GM19099 (cell line): ENCODE results near the gene AHCTF1.

ENCODE experiments used
- POLR2A ChIP-seq: IDR thresholded peaks from 3 replicates; pipeline ENCODE4 v1.6.1; 2011; ENCODE audit warnings: low read depth; ENCODE audit not compliant: insufficient read length; ENCODE audit errors: extremely low read depth

AHCTF1 gene

DNA sequence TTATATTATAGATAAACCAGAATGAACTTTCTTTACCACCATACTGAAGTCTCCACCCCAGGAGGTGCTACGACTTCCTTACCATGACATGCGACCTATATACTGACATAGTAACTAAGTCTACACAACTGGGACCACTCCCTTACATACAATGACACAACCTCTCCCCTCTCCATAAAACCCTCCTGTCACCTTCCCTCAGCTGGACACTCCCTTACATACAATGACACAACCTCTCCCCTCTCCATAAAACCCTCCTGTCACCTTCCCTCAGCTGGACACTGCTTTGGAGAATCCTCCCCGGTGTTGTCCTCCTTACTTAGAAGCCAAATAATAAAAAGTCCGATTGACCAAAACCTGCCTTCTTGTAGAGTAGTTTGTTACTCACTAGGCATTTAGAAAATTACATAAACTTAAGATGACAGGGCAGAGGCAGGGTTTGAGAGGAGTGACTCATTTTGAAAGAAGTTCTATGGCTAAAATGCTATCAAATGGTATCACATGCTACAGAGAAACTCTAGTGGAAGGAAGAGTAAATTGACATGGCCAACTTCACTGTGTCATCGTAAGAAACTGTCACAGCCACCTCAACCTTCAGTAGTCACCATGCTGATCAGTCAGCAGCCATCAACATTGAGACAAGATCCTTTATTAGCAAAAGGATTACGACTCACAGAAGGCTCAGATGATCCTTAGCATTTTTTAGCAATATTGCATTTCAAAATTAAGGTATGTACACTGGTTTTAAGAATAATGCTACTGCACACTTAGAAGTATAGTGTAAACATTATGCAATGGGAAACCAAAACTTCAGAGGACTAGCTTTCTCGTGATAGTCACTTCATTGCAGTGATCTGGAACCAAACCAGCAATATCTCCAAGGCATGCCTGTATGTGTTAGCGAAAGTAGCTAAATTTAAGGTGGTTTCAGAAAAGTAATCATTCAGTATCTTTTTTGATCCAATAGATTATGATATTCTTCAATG is 56.4 kb downstream of the AHCTF1 start:
- TF ChIP-seq POLR2A, result no peak

DNA sequence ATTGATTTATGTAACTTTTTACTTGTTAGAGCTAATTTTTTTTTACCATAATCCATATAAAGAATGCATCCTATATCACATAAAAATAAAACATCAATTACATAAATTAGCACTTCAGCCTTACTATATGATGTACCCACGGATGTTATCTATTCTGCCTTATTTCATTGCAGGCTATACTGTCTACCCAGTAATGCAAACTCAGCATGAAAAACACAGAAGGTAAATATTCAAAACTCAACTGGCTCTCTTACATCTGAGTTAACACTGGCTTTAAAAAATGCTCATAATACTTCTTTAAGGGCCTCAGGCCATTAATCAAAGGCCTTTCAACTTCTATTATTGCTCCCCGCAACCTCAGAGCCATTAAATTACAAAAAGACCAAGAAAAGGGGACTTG is 65.8 kb downstream of the AHCTF1 start:
- TF ChIP-seq POLR2A, result no peak

DNA sequence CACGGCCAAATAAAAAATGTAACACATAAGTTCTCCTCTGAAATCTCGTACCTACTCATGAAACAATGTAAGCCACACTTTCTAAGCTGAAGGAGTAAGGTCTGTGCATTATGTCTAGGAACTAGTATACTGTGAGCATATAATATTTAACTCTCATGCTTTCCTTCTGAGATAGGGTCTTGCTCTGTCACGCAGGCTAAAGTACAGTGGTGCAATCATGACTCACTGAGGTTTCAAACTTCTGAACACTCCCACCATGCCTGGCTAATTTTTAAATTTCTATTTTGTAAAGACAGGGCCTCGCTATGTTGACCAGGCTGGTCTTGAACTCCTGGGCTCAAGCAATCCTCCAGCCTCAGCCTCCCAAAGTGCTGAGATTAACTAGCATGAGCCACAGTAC is 71.3 kb downstream of the AHCTF1 start:
- TF ChIP-seq POLR2A, result no peak

DNA sequence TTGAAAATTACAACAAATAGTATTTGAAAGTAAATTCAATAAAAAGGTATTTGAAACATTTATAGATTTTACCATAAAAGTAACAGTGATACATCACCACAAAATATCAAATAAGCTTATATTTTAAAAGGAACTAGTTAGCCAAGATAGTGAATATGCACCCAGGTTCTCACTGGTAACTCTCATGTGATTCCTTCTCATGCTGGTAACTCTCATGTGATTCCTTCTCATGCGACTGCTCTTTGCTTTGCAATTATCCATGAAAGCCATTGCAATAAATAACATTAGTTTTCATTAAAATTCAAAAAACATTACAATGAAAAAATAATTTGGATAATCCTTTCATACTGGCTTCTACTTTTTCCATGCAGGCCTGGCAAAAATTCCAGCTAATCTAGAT is 75.4 kb downstream of the AHCTF1 start:
- no peak for TF ChIP-seq POLR2A

DNA sequence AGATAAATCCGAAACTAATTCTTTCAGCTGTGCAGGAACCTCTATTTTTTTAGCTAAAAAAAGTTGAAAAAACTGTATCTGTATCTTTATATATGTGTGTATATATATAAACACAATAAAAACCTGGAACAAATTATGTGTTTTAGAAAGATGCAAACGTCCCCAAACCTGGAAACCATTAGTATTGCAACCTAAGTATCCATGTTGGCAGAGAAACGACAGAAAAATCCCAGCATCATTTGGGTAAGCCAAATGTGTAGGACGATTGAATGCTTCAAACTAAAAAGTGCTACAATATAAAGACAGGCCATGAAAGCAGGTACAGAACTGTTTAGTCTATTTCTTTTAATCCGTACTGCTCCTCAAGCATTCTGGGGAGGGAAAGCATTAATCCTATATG is 87.9 kb downstream of the AHCTF1 start:
- TF ChIP-seq POLR2A, result no peak

DNA sequence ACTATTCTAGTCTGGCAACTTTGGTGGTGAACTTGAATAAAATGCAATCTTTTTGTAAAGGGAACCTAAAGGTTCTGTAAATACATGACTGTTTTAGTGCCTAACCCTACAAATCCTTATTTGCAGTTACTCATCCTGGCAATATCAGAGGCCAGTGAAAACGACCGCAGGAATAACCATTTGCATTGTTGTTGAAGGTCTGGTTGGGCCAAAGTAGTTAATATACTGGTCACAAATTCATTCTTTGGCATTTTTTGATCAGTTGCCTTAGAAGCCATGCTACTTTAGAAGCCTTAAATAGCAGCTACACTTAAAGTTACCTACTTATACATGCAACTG is 93.7 kb downstream of the AHCTF1 start:
- no peak for TF ChIP-seq POLR2A

DNA sequence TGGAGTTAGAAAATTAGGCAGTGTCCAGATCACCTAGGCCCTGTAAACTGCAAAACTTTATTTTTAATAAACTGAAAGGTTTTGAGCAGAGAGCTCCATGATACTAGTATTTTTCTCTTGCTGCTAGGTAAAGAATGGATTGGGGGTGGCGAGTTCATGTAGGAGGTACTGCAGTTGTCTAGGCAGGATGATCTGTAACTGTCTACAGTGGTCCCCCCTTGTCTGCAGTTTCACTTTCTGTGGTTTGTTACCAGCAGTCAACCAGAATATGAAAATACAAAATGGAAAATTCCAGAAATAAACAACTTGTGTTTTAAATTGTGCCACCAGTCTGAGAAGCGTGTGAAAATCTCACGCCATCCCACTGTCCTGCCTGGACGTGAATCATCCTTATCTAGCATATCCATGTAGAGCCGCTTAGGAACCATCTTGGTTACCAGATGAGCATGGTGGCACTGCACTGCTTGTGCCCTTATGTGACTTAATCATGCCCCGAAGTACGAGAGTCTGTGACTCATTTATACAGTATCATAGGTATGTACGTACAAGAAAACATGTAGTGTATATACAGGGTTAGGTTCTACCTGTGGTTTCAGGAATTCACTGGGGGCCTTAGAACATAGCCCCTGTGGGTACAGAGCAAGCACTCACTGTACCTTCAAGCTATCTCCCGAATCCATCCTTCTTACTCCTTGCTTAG is 94.2 kb downstream of the AHCTF1 start:
- TF ChIP-seq POLR2A, result no peak

DNA sequence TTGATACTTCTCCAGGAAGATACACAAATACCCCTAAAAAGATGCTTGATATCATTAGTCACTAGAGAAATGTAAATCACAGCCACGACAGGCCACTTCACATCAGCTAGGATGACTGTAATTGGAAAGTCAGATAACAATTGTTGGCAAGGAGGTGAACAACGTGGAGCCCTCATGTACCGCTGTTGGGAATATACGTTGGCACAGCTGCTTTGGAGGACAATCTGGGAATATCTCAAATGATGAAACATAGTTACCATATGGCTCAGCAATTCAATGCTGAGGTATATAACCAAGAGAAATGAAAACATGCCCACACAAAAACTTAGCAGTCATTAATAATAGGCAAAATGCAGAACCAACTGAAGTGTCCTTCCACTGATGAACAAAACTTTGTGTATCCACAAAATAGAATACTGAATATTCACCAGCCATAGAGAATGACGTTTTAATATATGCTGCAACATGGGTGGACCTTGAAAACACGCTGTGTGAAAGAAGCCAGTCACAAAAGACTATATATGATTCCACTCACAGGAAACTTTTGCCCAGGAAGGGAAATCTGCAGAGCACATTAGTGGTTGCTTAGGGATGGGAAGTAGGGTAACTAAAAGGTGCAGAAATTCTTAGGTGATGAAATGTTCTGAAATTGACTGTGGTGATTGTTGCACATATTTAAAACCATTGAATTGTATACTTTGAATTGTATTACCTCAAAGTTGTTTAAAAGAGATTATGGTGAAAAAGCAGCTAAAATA is 95.4 kb downstream of the AHCTF1 start:
- no peak for TF ChIP-seq POLR2A

DNA sequence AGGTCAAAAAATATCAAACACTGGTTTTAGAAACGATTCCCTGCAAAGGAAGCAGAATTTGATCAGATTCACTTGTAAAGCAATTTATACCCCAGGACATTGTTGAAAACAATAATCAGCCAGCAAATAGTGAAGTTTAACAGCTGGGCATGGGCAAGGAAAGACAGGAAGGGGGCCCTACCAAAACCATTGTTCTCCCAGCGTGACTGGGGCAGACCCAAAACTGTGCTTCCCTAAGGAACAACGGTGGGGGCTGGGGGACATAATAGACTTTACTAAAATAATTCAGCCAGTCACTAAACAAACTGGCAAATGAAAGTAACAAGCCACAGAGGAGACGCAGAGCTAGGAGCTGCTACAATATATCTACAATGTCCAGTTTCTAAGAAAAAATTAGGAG is 100.2 kb downstream of the AHCTF1 start:
- no peak for TF ChIP-seq POLR2A

DNA sequence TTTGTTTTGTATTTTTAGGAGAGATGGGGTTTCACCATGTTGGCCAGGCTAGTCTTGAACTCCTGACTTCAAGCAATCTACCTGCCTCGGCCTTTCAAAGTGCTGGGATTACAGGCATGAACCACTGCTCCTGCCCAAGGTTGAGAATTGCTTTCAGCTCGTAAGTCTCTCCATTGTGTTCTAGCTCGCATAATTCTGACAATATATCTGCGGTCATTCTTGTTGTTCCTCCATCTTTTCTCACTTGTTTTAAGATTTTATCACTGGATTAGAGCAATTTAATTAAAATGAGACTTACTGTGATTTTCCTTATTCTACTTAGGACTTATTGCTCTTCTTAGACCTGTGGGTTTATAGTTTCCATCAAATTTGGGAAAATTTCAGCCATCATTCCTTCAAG is 102.9 kb downstream of the AHCTF1 start:
- TF ChIP-seq POLR2A, result no peak

DNA sequence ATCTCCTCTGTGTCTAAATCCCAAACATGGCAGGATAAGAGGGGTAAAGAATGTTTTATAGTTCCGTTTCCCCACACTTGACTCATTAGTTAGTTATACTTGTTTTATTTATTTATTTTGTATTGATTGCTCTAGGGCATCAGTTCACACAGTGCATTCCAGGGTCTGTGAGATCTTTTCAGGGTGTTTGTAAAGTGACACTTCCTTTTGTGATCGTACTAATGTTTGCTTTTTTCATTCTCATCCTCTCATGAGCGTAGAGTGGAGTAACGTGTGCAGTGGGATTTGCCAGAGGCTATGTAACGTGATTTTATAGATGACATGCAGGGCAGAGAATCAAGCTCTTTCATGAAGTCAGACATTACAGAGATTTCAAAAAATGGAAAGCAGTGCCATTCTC is 104.4 kb downstream of the AHCTF1 start:
- TF ChIP-seq POLR2A, result no peak

DNA sequence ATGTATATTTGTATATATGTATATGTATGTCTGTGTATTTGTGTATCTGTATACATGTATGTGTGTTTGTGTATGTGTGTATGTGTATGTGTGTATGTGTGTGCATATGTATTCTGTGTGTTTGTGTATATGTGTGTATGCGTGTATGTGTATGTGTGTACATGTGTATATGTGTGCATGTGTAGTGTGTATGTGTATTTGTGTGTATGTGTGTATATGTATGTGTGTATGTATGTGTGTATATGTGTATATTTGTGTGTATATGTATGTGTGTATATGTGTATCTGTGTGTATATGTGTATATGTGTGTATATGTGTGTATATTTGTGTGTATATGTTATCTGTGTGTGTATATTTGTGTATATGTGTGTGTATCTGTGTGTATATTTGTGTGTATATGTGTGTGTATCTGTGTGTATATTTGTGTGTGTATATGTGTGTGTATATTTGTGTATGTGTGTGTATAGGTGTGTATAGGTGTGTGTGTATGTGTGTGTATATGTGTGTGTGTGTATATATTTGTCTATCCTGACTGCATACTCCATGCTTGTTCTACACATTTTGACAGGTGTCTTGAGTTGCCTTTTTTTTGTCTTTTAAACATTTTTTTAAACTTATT is 106.1 kb downstream of the AHCTF1 start:
- no peak for TF ChIP-seq POLR2A

DNA sequence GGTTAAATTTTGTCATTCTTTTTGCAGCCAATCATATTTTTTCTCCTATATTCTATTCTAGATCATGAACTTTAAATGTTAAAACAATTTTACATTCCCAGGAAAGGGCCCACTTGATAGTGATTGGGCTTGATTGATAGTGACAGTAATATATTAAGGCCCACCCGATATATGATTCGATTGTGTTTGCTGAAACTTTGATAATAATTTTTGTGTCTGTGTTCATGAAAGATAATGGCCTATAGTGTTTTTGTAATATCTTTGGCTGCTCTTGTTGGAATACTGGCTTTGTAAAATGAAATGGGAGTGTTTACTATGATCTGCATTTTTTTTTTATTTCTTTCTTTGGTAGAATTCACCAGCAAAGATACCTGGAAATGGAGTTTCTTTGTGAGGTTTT is 107.2 kb downstream of the AHCTF1 start:
- no peak for TF ChIP-seq POLR2A

DNA sequence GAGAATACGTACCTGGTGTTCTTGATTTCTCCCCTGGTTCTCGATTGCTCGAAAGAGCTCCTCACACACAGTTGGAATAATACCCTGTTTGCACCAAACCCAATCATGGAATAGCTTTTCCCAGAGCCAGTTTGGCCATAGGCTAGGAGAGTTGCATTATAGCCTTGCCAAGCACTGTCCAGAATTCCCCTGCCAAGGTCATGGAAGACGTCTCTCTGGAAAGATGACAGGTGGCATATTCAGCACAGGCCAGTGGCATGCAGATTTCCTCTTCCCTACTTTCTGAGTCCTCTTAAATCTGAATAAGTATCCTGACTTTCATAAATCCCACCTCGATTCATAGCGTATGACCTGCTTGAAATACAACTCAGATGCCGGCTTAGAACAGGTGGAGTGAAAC is 111.1 kb downstream of the AHCTF1 start:
- no peak for TF ChIP-seq POLR2A

DNA sequence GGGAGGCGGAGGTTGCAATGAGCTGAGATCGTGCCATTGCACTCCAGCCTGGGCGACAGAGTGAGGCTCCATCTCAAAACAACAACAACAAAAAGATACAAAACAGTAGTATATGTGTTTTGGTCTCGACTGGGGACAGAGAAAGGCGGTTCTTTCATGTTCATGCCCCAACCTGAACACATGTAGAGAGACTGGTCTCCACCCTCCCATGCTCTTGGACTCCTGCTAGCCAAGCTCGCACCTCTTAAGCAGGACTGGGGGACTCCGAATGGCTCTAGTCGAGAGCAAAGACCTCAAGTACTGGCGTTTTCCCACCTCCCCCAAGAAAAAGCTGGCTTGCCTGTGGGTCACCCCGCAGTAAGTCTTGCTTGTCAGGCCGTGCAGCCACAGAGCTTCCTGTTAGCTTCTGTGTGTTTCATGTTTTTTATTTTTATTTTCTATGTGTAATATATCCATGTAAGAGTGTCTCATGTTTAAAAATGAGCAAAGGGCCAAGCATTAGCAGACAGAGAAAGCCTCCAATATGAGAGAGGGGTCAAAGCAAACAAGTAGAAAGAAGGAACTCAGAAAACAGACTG is 116.0 kb downstream of the AHCTF1 start:
- TF ChIP-seq POLR2A, result no peak
